GM19193 (cell line): ENCODE results near the gene GNAT1.

Experiments
- POLR2A ChIP-seq: IDR thresholded peaks from 4 replicates; pipeline ENCODE4 v1.6.1; 2011; ENCODE audit not compliant: insufficient read depth, insufficient read length; ENCODE audit errors: extremely low read depth

Gene GNAT1

GRCh38 chr3:50181985-50182384, 9.4 kb upstream of the GNAT1 start:
- TF ChIP-seq POLR2A: no peak

GRCh38 chr3:50182533-50183099, 8.8 kb upstream of the GNAT1 start:
- TF ChIP-seq POLR2A: no peak

- TF ChIP-seq POLR2A: no peak
Observed at GRCh38 chr3:50183755-50184154, 7.7 kb upstream of the GNAT1 start.

- TF ChIP-seq POLR2A: no peak
Observed at GRCh38 chr3:50184242-50184978, 7.0 kb upstream of the GNAT1 start.

- no peak for TF ChIP-seq POLR2A
Observed at GRCh38 chr3:50185230-50185629, 6.2 kb upstream of the GNAT1 start.

GRCh38 chr3:50186096-50186495, 5.3 kb upstream of the GNAT1 start:
- TF ChIP-seq POLR2A: no peak

GRCh38 chr3:50187750-50188149, 3.7 kb upstream of the GNAT1 start:
- no peak for TF ChIP-seq POLR2A

GRCh38 chr3:50189274-50189673, 2.1 kb upstream of the GNAT1 start:
- TF ChIP-seq POLR2A: no peak

- no peak for TF ChIP-seq POLR2A
Observed at GRCh38 chr3:50189989-50190388, 1.4 kb upstream of the GNAT1 start.

GRCh38 chr3:50192124-50192523, 714 bp downstream of the GNAT1 start:
- no peak for TF ChIP-seq POLR2A

GRCh38 chr3:50192689-50193141, 1.3 kb downstream of the GNAT1 start:
- TF ChIP-seq POLR2A: no peak

- no peak for TF ChIP-seq POLR2A
Observed at GRCh38 chr3:50193286-50193685, 1.9 kb downstream of the GNAT1 start.

- TF ChIP-seq POLR2A: no peak
Observed at GRCh38 chr3:50193746-50194127, 2.3 kb downstream of the GNAT1 start.

GRCh38 chr3:50194128-50194902, 2.9 kb downstream of the GNAT1 start:
- TF ChIP-seq POLR2A: no peak

GRCh38 chr3:50194903-50195500, 3.6 kb downstream of the GNAT1 start:
- TF ChIP-seq POLR2A: no peak
